Adipocyte (in vitro differentiated cells): Measurements from ENCODE around the gene LRIF1.

Experiments used
- DNase-seq: peaks from one replicate; pipeline ENCODE4 v3.0.0-alpha.2; 2015; ENCODE audit warnings: low read depth
- H3K27me3 ChIP-seq: replicated peaks from 2 replicates; pipeline ENCODE4 v1.7.0; 2013; ENCODE audit warnings: mild to moderate bottlenecking, low read length, moderate library complexity; ENCODE audit not compliant: control insufficient read depth, insufficient read depth
- H3K36me3 ChIP-seq: 2 replicates; pipeline ENCODE4 v1.7.0; 2013; ENCODE audit warnings: low read length, mild to moderate bottlenecking, moderate library complexity; ENCODE audit not compliant: control insufficient read depth, insufficient read depth, severe bottlenecking
- H3K4me1 ChIP-seq: 2 replicates; pipeline ENCODE4 v1.7.0; 2013; ENCODE audit warnings: mild to moderate bottlenecking, low read length, moderate library complexity; ENCODE audit not compliant: control insufficient read depth, insufficient read depth
- H3K4me3 ChIP-seq: 2 replicates; pipeline ENCODE4 v1.7.0; 2013; ENCODE audit warnings: mild to moderate bottlenecking, low read length, moderate library complexity
- H3K9ac ChIP-seq: 2 replicates; pipeline ENCODE4 v1.7.0; 2013; ENCODE audit warnings: mild to moderate bottlenecking, low read length, moderate library complexity
- H3K9me3 ChIP-seq: 2 replicates; pipeline ENCODE4 v1.7.0; 2013; ENCODE audit warnings: mild to moderate bottlenecking, low read length, moderate library complexity; ENCODE audit not compliant: control insufficient read depth

LRIF1 gene

DNA sequence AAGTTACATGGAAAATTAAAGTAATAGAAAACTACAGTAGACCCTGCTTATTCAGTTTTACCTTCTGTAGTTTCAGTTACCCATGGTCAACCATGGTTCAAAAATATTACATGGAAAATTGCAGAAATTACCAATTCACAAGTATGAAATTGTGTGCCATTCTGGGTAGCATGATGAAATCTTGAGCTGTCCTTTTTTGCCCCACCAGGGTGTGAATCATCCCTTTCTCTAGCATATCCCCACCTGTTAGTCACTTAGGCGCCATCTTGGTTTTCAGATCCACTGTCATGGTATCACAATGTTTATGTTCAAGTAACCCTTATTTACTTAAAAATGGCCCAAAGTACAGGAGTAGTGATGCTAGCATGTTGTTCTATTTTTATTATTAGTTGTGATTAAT lies 3.5 kb upstream of the LRIF1 start:
- peaks cover 8% of the 10 kb centered on the region for H3K9me3 ChIP-seq
- H3K4me3 ChIP-seq, result no peak overlapping the region
- no peak for DNase-seq
- no peak overlapping the region for H3K9ac ChIP-seq
- peaks cover 12% of the 10 kb centered on the region for H3K4me1 ChIP-seq
- H3K36me3 ChIP-seq, result no peaks in the 10 kb centered on the region
- no peaks in the 10 kb centered on the region for H3K27me3 ChIP-seq

DNA sequence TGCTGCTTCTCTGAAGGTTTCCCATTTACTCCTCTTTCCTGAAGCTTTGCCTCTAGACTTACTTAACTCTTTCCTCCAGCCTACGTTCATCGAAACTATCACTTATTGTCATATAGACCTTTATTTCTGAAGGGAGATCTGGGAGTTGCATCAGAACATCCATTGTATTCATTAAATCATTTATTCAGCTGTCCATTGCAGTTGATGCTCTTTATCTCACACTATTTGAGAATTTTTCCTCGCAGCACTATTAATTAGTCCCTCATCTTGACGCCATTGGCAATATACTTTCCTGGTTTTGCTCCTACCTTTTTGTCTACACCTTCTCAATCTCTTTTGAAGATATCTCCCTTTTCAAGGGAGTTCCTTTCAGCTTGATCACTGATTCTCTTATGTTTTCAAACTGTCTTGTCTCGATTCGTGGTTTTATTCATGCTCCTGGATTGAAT lies 757 bp upstream of the LRIF1 start:
- peaks cover 8% of the 10 kb centered on the region for H3K9me3 ChIP-seq
- no peaks in the 10 kb centered on the region for H3K36me3 ChIP-seq
- DNase-seq, result no peak
- H3K4me1 ChIP-seq, result peaks cover 24% of the 10 kb centered on the region
- H3K27me3 ChIP-seq, result no peaks in the 10 kb centered on the region
- peak overlapping the region; percentile 98 for H3K4me3 ChIP-seq
- peak overlapping the region; percentile 71 for H3K9ac ChIP-seq

DNA sequence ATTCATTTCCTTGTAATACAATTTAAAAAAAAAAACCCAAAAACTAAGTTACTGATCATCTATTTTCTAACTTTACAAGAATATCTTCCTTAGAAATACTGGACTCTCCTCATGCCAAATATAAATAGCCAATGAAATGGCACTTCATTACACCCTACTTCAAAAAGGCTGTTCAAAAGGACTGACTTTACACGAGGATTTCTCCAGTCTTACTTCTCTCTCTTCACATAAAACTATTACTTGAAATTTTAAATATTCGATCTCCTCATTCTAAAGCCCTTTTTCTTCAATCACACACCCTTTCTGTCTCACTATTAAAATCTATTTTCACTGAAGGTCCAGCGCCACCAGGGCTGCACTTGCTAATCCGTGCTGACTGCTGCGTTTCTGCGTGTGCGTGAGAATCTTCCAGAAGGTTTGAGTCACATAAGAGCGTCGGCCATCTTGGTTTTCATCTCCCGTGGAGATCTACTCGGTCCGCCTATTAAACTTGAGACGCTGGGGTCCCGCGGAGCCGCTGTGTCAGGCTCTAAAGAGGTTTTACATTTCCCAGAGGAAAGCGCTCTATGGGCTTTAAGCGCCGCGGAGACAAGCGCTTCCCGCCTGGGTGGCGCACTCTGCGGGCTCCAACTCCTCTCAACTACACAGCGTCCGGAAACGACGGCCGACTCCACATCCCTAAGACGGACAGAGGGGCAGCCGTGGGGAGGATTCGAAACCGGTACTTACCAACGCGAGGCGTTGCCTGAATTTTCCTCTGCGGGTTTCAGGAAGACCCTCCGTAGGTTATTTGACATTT lies 631 bp downstream of the LRIF1 start:
- H3K4me3 ChIP-seq, result peak overlapping the region; percentile 98
- peak; percentile 92 for DNase-seq

DNA sequence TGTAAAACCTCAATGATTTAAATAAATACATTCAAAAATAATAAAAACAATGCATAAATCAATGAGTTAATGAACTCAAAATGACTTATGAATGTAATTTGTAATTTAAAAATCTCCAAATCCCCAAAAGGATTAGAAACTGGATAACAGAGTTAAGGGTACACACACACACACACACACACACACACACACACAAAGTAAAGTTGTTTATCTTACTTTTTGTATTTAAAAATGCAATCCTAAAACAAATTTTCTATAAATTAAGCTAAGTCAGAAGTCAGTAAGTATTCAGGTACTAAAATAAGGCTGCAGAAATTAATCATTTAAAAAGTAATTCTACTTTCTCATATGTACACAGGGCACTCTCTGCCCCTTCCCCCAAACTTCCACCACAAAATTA lies 1.8 kb downstream of the LRIF1 start:
- Histone ChIP-seq H3K36me3 (peaks cover 9% of the 10 kb centered on the region), H3K4me1 (peaks cover 24% of the 10 kb centered on the region), H3K9me3 (peaks cover 8% of the 10 kb centered on the region), H3K27me3 (no peaks in the 10 kb centered on the region), H3K9ac (peak overlapping the region; percentile 98), H3K4me3 (peak overlapping the region; percentile 98)
- no peak for DNase-seq

More for the DNA sequence above, 631 bp downstream of the LRIF1 start:
- Histone ChIP-seq H3K9me3 (peaks cover 8% of the 10 kb centered on the region), H3K27me3 (no peaks in the 10 kb centered on the region), H3K36me3 (peaks cover 9% of the 10 kb centered on the region), H3K9ac (peak overlapping the region; percentile 98), H3K4me1 (peaks cover 24% of the 10 kb centered on the region)

DNA sequence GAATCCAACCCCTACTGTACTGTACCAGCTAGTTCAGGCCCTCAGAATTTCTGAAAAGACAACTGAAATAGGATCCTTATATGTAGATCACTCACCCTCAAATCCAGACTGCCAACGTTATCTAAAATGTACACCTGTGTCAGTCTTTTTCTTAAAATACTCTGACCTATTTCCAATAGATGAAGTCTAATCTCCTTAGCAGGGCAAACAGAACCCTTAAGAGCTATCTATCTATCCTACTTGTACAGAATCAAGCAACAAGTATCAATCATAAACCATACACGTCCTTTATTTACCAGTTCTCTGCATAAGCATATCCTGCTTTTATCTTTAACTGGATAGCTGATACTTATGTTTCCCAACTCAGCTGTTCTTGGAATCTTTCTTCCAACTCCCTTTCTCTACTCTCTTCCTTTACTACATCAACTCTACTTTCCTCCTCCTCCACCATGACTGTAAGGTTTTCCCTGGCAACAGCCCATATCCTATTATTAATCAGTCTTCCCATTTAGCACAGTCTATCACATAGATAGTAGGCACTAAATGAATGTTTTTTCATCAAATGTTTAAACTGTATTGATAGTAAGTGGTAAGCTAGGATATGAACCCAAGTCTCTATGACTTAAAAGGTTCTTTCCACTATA lies 2.8 kb downstream of the LRIF1 start:
- Histone ChIP-seq H3K9me3 (peaks cover 8% of the 10 kb centered on the region), H3K4me1 (peaks cover 26% of the 10 kb centered on the region), H3K9ac (no peak overlapping the region), H3K36me3 (peaks cover 9% of the 10 kb centered on the region), H3K27me3 (no peaks in the 10 kb centered on the region), H3K4me3 (peak overlapping the region; percentile 98)
- DNase-seq, result no peak

DNA sequence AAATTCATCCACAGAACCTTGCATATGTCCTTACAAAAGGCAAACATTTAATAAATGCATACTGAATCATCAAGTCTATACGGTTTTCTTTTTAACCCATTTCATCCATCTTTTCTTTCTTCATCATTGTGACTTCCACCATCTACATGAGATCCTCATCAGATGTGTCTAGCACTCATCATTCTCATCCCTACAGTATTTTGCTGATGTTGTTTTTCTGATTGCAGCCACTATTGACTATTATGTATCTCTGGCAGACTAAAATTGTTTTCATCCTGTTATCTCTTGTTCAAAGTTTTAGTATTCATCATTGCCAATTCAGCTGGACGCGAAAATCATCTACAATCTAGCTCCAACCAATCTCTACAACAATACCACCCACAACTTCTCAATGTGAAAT lies 5.9 kb downstream of the LRIF1 start:
- DNase-seq, result no peak
- Histone ChIP-seq H3K4me1 (peaks cover 25% of the 10 kb centered on the region), H3K27me3 (no peaks in the 10 kb centered on the region), H3K9me3 (no peaks in the 10 kb centered on the region), H3K9ac (no peak overlapping the region), H3K36me3 (peaks cover 9% of the 10 kb centered on the region), H3K4me3 (no peak overlapping the region)

DNA sequence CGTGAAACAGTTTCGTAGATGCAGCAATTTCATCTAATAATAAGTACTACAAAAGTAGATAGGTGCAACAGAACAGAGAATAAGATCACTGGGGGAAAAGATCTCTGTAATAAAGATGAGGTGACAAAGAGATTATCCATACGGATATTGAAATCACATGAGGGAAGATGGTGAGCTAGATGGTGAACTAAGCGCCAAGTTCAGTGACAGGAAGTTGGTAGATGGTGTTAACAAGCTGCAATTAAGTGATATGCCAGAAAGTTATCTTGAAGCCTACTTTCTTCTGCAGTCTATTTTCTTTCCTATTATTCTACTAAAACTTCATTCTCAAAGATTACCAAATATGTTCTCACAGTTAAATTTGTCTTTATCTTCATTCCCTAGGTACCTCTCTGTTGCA lies 7.1 kb downstream of the LRIF1 start:
- no peak for DNase-seq
- H3K9me3 ChIP-seq, result no peaks in the 10 kb centered on the region
- peaks cover 19% of the 10 kb centered on the region for H3K36me3 ChIP-seq
- no peak overlapping the region for H3K9ac ChIP-seq
- H3K4me3 ChIP-seq, result no peak overlapping the region
- H3K4me1 ChIP-seq, result peaks cover 14% of the 10 kb centered on the region
- H3K27me3 ChIP-seq, result no peaks in the 10 kb centered on the region

DNA sequence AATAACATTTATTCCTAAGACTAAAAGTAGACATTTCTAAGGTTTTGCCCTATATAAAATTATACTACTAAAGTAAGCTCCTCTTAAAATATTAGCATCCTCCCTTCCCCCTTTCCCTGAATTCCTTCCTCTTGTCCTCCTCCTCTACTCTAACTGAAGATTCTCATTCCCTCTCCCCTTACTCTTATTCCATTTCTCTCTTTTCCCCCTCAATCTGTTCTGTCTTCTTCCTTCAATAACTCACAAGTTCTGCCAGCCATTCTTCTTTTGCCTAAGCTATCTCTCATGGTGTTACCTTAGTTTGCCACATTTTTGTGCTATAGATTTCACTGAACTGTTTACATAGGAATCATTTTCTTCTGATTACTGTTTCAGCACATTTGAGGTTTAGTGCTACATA lies 10.7 kb downstream of the LRIF1 start:
- Histone ChIP-seq H3K4me3 (no peak overlapping the region), H3K9ac (no peak overlapping the region), H3K9me3 (peaks cover 1% of the 10 kb centered on the region), H3K4me1 (peaks cover 12% of the 10 kb centered on the region), H3K36me3 (peaks cover 42% of the 10 kb centered on the region), H3K27me3 (no peaks in the 10 kb centered on the region)
- no peak for DNase-seq

DNA sequence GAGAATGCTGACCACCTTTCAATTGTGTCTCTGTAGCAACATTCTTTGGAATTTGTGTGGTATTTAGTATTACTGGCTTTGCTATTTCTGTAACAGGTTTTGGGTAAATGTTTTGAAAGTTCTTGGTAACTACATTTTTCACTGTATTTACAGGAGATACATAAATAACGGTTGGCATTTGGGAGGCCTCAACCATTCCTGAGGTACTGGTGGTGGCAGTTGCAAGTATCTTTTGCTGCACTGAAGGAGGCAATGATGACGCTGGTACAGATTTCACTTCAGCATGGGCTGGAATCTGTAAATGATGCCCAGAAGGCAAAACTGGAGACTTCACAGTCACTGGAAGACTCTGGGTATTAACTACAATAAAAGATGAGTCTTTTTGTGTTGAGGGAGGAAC lies 11.7 kb downstream of the LRIF1 start:
- Histone ChIP-seq H3K4me1 (peaks cover 18% of the 10 kb centered on the region), H3K9me3 (peaks cover 9% of the 10 kb centered on the region), H3K36me3 (peaks cover 52% of the 10 kb centered on the region), H3K27me3 (no peaks in the 10 kb centered on the region), H3K9ac (no peak overlapping the region), H3K4me3 (no peak overlapping the region)
- DNase-seq, result no peak

DNA sequence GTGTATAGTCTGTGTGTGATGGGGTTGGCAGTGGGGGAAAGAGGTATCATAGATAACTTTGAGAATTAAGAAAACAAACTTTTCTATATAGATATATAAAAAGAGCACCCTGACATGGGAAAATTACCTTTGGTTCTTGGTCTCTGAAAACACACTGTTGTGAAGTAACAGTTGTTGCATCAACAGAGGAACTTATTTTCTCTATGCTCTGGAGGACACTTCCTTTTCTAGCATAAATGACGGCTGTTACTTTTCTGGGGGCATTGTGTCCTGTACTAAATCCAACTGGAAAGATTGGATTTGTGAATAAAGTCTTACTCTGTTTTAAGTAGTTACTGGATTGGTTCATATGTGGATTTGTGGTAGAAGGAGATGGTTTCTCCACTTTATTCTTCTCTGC lies 12.6 kb downstream of the LRIF1 start:
- Histone ChIP-seq H3K9ac (no peak overlapping the region), H3K27me3 (no peaks in the 10 kb centered on the region), H3K9me3 (peaks cover 9% of the 10 kb centered on the region), H3K4me3 (no peak overlapping the region), H3K4me1 (peaks cover 18% of the 10 kb centered on the region), H3K36me3 (peaks cover 58% of the 10 kb centered on the region)
- DNase-seq, result no peak

DNA sequence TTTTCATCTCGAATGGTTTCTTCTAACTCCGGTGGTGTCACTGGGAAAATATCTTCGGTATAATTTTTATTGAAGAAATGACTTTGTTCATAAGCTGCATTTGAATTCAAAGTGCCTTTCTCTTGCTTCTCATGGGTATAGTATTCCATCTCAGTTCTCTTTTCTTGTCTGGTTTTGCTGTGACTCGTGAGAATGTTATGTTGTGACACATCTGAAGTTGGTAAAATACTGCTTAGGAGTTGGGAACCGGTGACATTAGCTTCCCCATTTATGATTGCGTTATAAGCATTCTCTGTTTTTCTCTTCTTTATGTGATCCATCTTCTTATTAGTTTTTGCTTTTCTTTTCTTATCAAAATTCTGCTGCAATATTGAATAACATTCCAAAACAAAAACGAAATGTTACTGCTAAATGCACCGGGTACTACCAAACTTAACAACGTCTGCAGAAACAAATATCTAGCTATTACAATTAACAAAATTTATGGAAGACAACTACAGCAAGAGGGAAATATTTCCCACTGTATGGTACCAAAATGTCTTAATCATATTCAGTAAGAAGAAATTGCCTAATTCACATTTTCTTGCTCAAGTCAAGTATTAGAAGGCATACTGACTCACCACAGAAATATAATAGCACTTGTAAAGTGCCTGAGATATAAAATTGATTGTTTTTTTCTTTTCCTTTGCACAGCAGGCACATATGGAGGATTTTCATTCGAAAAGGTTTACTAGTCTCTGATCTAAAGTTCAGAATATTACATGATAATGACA lies 15.5 kb downstream of the LRIF1 start:
- peak overlapping the region; percentile 39 for H3K4me3 ChIP-seq
- peaks cover 11% of the 10 kb centered on the region for H3K4me1 ChIP-seq
- peaks cover 13% of the 10 kb centered on the region for H3K9me3 ChIP-seq
- H3K27me3 ChIP-seq, result no peaks in the 10 kb centered on the region
- H3K9ac ChIP-seq, result no peak overlapping the region
- DNase-seq, result no peak
- H3K36me3 ChIP-seq, result peaks cover 65% of the 10 kb centered on the region
